ENCODE measurements around the gene KIAA1217.

The KIAA1217 gene

DNA sequence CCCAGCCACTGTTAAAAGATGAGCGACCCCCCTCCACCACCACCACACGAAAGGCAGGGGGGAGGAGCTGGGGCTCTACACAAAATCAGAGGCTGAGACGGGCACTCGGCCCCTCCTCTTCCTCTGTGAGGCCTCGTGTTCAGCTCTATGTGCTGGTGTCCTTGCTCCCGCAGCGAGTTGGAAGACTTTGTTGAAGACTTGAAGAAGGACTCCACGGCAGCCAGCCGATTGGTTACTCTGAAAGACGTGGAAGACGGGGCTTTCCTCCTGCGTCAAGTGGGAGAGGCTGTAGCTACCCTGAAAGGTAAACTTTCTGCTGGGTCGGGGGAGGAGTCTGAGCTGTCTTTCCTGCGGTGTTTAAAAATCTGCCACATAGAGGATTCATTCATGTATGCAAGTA is 311.0 kb downstream of the KIAA1217 start:
- Histone ChIP-seq H3K36me3 (peaks cover 0 to 39% (median 0%) of the 10 kb centered on the region in 3 donors), H3K27ac (no peak overlapping the region), H3K9me3 (no peaks in the 10 kb centered on the region), H3K4me1 (peaks cover 0 to 4% (median 1%) of the 10 kb centered on the region in 4 donors), H3K4me3 (no peak overlapping the region), H3K27me3 (no peaks in the 10 kb centered on the region)
- no peak for DNase-seq
- intact Hi-C loops (cut with DNase I; ENCODE audit: low total_unique reads): no loop called here
- no peak for TF ChIP-seq CTCF (IDR thresholded peaks at IDR 0.05)

DNA sequence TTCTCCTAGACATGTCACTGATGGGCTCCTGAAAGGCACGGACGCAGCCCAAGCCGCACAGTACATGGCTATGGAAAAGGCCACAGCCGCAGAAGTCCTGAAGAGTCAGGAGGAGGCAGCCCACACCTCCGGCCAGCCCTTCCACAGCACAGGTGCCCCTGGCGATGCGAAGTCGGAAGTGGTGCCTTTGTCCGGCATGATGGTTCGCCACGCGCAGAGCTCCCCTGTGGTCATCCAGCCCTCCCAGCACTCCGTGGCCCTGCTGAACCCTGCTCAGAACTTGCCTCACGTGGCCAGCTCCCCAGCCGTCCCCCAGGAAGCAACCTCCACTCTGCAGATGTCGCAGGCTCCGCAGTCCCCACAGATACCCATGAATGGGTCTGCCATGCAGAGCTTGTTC is 315.4 kb downstream of the KIAA1217 start:
- intact Hi-C loops (cut with DNase I; ENCODE audit: low total_unique reads): no loop called here
- Histone ChIP-seq H3K4me1 (no peaks in the 10 kb centered on the region), H3K27ac (no peak overlapping the region), H3K27me3 (no peaks in the 10 kb centered on the region), H3K36me3 (peaks cover 0 to 44% (median 0%) of the 10 kb centered on the region in 3 donors), H3K4me3 (no peak overlapping the region), H3K9me3 (no peaks in the 10 kb centered on the region)
- no peak for DNase-seq
- no peak for TF ChIP-seq CTCF (IDR thresholded peaks at IDR 0.05)

GRCh38 chr10:24526085-24526649 is 317.2 kb downstream of the KIAA1217 start:
- Histone ChIP-seq H3K4me1 (no peaks in the 10 kb centered on the region), H3K9me3 (no peaks in the 10 kb centered on the region), H3K4me3 (no peak overlapping the region), H3K27me3 (no peaks in the 10 kb centered on the region), H3K36me3 (peaks cover 0 to 52% (median 0%) of the 10 kb centered on the region in 3 donors), H3K27ac (no peak overlapping the region)
- DNase-seq: no peak
- TF ChIP-seq CTCF (IDR thresholded peaks at IDR 0.05): no peak
- intact Hi-C loops (cut with DNase I; ENCODE audit: low total_unique reads): no loop called here

DNA sequence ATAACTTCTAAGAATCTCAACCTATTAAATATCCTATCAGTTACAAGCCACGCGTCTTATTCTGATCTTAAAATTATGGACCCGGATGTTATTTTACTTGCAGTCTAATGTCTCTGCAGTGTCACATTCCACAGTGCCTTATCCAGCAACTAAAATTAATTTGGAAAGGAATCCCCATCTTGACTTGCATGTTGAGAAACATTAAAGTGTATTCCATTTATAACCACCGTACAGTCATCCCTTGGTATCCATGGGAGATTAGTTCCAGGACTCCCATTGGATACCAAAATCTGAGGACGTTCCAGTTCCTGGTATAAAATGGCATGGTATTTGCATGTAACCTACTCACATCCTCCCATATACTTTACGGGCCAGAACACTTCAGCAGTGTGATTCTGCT is 320.0 kb downstream of the KIAA1217 start:
- H3K4me3 ChIP-seq: no peak overlapping the region
- no peaks in the 10 kb centered on the region for H3K27me3 ChIP-seq
- H3K27ac ChIP-seq: no peak overlapping the region
- intact Hi-C loops (cut with DNase I; ENCODE audit: low total_unique reads): no loop called here
- DNase-seq: no peak
- no peaks in the 10 kb centered on the region for H3K9me3 ChIP-seq
- H3K4me1 ChIP-seq: no peaks in the 10 kb centered on the region
- TF ChIP-seq CTCF (IDR thresholded peaks at IDR 0.05): no peak
- peaks cover 0 to 57% (median 0%) of the 10 kb centered on the region in 3 donors for H3K36me3 ChIP-seq

DNA sequence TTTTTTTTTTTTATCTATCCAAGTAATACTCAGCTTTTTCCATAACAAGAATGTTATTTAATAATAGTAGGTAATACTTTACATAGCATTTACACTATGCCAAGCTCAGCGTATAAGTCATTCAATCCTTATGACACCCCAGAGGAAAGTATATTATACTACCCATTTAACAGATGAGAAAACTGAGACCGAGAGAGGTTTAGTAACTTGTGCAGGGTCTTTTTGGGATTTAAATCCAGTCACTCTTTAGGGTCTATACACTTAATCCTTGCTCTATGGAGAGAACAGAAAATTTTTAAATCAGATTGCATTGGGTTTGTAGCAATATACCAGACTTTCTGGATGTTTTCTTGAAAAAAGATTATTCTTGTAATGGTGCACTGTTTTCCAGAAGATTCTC is 322.5 kb downstream of the KIAA1217 start:
- peaks cover 0 to 57% (median 0%) of the 10 kb centered on the region in 3 donors for H3K36me3 ChIP-seq

More for the DNA sequence above, 322.5 kb downstream of the KIAA1217 start:
- intact Hi-C loops (cut with DNase I; ENCODE audit: low total_unique reads): no loop called here
- Histone ChIP-seq H3K9me3 (no peaks in the 10 kb centered on the region), H3K4me3 (no peak overlapping the region), H3K4me1 (no peaks in the 10 kb centered on the region), H3K27ac (no peak overlapping the region), H3K27me3 (no peaks in the 10 kb centered on the region)
- no peak for TF ChIP-seq CTCF (IDR thresholded peaks at IDR 0.05)
- no peak for DNase-seq

All from tibial artery (tissue), 4 donors.